ENCODE results near the gene ZNF213. TPM values are rescaled to one million over a fixed set of nuclear protein-coding genes. Genes with fewer than 3 reads are reported as not detected.
A peak's percentile ranks its signal among the peaks of the same experiment; 100 is the strongest.

Gene ZNF213
- total and polyA plus RNA-seq, 2 experiments from 2014 or later, result 2.9 to 10.4 TPM

DNA sequence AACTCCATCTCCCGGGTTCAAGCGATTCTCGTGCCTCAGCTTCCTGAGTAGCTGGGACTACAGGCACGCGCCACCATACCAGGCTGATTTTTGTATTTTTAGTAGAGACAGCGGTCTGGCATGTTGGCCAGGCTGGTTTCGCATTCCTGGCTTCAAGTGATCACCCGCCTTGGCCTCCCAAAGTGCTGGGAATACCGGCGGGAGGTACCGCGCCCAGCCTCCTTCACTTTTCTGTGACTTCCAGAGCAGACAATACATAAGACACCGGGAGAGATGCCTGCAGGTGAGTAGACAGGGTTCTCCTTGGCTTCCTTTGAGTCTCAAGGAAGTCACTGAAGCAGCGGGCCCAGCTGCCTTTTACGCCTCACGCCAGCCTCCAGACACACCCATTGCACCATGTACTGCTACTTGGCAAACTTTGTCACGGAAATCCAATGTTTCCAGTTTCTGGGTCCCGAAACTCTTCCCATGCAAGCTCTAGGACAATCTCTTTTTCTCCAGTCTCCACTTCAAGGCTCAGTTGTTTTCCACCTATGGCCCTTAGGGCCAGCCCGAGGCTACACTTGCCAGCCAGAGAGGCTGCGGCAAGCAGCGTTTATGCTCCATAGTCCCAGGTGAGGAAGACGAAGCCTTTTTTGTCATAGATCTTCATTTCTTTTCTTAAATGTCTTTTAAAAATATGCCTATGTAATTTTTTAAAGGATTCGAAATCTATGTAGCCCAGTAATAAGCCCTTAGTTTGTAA is 52.3 kb downstream of the ZNF213 start:
- DNase-seq (ENCODE audit: low spot score), result no peak
- H4K20me1 ChIP-seq (replicated peaks; ENCODE audit: insufficient read depth), result no peaks in the 10 kb centered on the region; the same call in 1 of the 2 replicates
- H3K4me2 ChIP-seq, result peak overlapping the region; percentile 24
- peak overlapping the region; percentile 32; the same call in 1 of the 2 replicates for H3K27ac ChIP-seq (ENCODE audit: low read depth)
- H3K4me3 Mint-ChIP-seq, result peak overlapping the region; percentile 97
- H3K36me3 ChIP-seq (ENCODE audit: insufficient read depth), result no peaks in the 10 kb centered on the region
- peaks cover 70% of the 10 kb centered on the region for H3K27me3 Mint-ChIP-seq (ENCODE audit: insufficient read depth, low read depth, poor library complexity)
- ATAC-seq, result no peak
- H3K9me2 ChIP-seq (ENCODE audit: insufficient read depth), result no peaks in the 10 kb centered on the region
- H3K79me2 ChIP-seq (replicated peaks; ENCODE audit: insufficient read depth), result no peaks in the 10 kb centered on the region
- peaks cover 12% of the 10 kb centered on the region for H3K4me1 ChIP-seq (ENCODE audit: insufficient read depth)
- H3K4me3 ChIP-seq, result peak overlapping the region; percentile 99
- TF ChIP-seq POLR2AphosphoS5 (IDR thresholded peaks at IDR 0.05; ENCODE audit: low read depth), result no peak
- TF ChIP-seq CREB1 (CRISPR knock-in tag; IDR thresholded peaks at IDR 0.05; ENCODE audit: low read depth), result no peak
- no peak for TF ChIP-seq STAT1 (IDR thresholded peaks at IDR 0.05; ENCODE audit: unreplicated experiment)
- TF ChIP-seq, protein P1, sequence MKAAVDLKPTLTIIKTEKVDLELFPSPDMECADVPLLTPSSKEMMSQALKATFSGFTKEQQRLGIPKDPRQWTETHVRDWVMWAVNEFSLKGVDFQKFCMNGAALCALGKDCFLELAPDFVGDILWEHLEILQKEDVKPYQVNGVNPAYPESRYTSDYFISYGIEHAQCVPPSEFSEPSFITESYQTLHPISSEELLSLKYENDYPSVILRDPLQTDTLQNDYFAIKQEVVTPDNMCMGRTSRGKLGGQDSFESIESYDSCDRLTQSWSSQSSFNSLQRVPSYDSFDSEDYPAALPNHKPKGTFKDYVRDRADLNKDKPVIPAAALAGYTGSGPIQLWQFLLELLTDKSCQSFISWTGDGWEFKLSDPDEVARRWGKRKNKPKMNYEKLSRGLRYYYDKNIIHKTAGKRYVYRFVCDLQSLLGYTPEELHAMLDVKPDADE (IDR thresholded peaks at IDR 0.05), result no peak
- no peak for TF ChIP-seq ZNF331 (CRISPR knock-in tag; IDR thresholded peaks at IDR 0.05; ENCODE audit: low read depth)
- TF ChIP-seq, protein P2, sequence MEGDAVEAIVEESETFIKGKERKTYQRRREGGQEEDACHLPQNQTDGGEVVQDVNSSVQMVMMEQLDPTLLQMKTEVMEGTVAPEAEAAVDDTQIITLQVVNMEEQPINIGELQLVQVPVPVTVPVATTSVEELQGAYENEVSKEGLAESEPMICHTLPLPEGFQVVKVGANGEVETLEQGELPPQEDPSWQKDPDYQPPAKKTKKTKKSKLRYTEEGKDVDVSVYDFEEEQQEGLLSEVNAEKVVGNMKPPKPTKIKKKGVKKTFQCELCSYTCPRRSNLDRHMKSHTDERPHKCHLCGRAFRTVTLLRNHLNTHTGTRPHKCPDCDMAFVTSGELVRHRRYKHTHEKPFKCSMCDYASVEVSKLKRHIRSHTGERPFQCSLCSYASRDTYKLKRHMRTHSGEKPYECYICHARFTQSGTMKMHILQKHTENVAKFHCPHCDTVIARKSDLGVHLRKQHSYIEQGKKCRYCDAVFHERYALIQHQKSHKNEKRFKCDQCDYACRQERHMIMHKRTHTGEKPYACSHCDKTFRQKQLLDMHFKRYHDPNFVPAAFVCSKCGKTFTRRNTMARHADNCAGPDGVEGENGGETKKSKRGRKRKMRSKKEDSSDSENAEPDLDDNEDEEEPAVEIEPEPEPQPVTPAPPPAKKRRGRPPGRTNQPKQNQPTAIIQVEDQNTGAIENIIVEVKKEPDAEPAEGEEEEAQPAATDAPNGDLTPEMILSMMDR (conservative IDR thresholded peaks at IDR 0.05; ENCODE audit: low read depth in 2 of 2), result no peak
- TF ChIP-seq, protein P3, sequence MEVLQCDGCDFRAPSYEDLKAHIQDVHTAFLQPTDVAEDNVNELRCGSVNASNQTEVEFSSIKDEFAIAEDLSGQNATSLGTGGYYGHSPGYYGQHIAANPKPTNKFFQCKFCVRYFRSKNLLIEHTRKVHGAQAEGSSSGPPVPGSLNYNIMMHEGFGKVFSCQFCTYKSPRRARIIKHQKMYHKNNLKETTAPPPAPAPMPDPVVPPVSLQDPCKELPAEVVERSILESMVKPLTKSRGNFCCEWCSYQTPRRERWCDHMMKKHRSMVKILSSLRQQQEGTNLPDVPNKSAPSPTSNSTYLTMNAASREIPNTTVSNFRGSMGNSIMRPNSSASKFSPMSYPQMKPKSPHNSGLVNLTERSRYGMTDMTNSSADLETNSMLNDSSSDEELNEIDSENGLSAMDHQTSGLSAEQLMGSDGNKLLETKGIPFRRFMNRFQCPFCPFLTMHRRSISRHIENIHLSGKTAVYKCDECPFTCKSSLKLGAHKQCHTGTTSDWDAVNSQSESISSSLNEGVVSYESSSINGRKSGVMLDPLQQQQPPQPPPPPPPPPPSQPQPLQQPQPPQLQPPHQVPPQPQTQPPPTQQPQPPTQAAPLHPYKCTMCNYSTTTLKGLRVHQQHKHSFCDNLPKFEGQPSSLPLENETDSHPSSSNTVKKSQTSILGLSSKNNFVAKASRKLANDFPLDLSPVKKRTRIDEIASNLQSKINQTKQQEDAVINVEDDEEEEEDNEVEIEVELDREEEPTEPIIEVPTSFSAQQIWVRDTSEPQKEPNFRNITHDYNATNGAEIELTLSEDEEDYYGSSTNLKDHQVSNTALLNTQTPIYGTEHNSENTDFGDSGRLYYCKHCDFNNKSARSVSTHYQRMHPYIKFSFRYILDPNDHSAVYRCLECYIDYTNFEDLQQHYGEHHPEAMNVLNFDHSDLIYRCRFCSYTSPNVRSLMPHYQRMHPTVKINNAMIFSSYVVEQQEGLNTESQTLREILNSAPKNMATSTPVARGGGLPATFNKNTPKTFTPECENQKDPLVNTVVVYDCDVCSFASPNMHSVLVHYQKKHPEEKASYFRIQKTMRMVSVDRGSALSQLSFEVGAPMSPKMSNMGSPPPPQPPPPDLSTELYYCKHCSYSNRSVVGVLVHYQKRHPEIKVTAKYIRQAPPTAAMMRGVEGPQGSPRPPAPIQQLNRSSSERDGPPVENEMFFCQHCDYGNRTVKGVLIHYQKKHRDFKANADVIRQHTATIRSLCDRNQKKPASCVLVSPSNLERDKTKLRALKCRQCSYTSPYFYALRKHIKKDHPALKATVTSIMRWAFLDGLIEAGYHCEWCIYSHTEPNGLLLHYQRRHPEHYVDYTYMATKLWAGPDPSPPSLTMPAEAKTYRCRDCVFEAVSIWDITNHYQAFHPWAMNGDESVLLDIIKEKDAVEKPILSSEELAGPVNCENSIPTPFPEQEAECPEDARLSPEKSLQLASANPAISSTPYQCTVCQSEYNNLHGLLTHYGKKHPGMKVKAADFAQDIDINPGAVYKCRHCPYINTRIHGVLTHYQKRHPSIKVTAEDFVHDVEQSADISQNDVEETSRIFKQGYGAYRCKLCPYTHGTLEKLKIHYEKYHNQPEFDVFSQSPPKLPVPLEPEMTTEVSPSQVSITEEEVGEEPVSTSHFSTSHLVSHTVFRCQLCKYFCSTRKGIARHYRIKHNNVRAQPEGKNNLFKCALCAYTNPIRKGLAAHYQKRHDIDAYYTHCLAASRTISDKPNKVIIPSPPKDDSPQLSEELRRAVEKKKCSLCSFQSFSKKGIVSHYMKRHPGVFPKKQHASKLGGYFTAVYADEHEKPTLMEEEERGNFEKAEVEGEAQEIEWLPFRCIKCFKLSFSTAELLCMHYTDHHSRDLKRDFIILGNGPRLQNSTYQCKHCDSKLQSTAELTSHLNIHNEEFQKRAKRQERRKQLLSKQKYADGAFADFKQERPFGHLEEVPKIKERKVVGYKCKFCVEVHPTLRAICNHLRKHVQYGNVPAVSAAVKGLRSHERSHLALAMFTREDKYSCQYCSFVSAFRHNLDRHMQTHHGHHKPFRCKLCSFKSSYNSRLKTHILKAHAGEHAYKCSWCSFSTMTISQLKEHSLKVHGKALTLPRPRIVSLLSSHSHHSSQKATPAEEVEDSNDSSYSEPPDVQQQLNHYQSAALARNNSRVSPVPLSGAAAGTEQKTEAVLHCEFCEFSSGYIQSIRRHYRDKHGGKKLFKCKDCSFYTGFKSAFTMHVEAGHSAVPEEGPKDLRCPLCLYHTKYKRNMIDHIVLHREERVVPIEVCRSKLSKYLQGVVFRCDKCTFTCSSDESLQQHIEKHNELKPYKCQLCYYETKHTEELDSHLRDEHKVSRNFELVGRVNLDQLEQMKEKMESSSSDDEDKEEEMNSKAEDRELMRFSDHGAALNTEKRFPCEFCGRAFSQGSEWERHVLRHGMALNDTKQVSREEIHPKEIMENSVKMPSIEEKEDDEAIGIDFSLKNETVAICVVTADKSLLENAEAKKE (CRISPR knock-in tag; IDR thresholded peaks at IDR 0.05), result no peak
- no peak for TF ChIP-seq NANOG (IDR thresholded peaks at IDR 0.05; ENCODE audit: borderline replicate concordance)
- no peak for TF ChIP-seq EZH2phosphoT487 (IDR thresholded peaks at IDR 0.05; ENCODE audit: unreplicated experiment)
- TF ChIP-seq JUNB (IDR thresholded peaks at IDR 0.05; ENCODE audit: unreplicated experiment), result no peak
- no peak for TF ChIP-seq EZH2 (IDR thresholded peaks at IDR 0.05; ENCODE audit: low read depth, unreplicated experiment)
- no peak for TF ChIP-seq ZNF114 (CRISPR knock-in tag; IDR thresholded peaks at IDR 0.05)
- TF ChIP-seq, protein P4, sequence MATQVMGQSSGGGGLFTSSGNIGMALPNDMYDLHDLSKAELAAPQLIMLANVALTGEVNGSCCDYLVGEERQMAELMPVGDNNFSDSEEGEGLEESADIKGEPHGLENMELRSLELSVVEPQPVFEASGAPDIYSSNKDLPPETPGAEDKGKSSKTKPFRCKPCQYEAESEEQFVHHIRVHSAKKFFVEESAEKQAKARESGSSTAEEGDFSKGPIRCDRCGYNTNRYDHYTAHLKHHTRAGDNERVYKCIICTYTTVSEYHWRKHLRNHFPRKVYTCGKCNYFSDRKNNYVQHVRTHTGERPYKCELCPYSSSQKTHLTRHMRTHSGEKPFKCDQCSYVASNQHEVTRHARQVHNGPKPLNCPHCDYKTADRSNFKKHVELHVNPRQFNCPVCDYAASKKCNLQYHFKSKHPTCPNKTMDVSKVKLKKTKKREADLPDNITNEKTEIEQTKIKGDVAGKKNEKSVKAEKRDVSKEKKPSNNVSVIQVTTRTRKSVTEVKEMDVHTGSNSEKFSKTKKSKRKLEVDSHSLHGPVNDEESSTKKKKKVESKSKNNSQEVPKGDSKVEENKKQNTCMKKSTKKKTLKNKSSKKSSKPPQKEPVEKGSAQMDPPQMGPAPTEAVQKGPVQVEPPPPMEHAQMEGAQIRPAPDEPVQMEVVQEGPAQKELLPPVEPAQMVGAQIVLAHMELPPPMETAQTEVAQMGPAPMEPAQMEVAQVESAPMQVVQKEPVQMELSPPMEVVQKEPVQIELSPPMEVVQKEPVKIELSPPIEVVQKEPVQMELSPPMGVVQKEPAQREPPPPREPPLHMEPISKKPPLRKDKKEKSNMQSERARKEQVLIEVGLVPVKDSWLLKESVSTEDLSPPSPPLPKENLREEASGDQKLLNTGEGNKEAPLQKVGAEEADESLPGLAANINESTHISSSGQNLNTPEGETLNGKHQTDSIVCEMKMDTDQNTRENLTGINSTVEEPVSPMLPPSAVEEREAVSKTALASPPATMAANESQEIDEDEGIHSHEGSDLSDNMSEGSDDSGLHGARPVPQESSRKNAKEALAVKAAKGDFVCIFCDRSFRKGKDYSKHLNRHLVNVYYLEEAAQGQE (IDR thresholded peaks at IDR 0.05; ENCODE audit: unreplicated experiment), result no peak
- 0 out of 2 replicates have a peak, but pooled peaks cover 8% of the 10 kb centered on the region for H3F3A ChIP-seq (replicated peaks; ENCODE audit: low read depth)
- no peak overlapping the region for H3K27ac Mint-ChIP-seq
- H3K9me3 Mint-ChIP-seq, result peaks cover 33% of the 10 kb centered on the region
- peaks cover 20% of the 10 kb centered on the region for H3K4me1 Mint-ChIP-seq
- peaks cover 32% of the 10 kb centered on the region for H3K27me3 ChIP-seq (ENCODE audit: insufficient read depth)
- peaks cover 11% of the 10 kb centered on the region; the same call in 2 of the 3 replicates for H3K36me3 Mint-ChIP-seq (ENCODE audit: low read depth)
- H2AFZ ChIP-seq, result no peak overlapping the region
